Measurements from ENCODE around the gene SPATA7.

SPATA7 gene

GRCh38 chr14:88385212-88386101 lies at the start of gene SPATA7:
SPATA7 (plus strand) TSS chr14:88385657; CDS start chr14:88385819, 162 bp downstream.
- TF ChIP-seq CTCF (IDR thresholded peaks at IDR 0.05) = no peak
- Mint-ChIP-seq H3K27me3 (ENCODE audit: low read depth, poor library complexity) (peaks cover 30% of the 10 kb centered on the region), H3K9me3 (no peaks in the 10 kb centered on the region), H3K27ac (peak within 1 kb of the TSS; percentile 80), H3K36me3 (ENCODE audit: low read depth) (no peaks in the 10 kb centered on the region), H3K4me3 (peak within 1 kb of the TSS; percentile 97), H3K4me1 (peaks cover 19% of the 10 kb centered on the region)
- DNase-seq = peak; percentile 96

GRCh38 chr14:88340357-88340756 lies 45.1 kb upstream of the SPATA7 start:
- Mint-ChIP-seq H3K4me3 (no peak overlapping the region), H3K36me3 (ENCODE audit: low read depth) (no peaks in the 10 kb centered on the region), H3K9me3 (no peaks in the 10 kb centered on the region), H3K27ac (no peak overlapping the region), H3K27me3 (ENCODE audit: low read depth, poor library complexity) (peaks cover 4% of the 10 kb centered on the region), H3K4me1 (no peaks in the 10 kb centered on the region)
- no peak for DNase-seq
- TF ChIP-seq CTCF (IDR thresholded peaks at IDR 0.05) = no peak

- Mint-ChIP-seq H3K4me1 (no peaks in the 10 kb centered on the region), H3K27me3 (ENCODE audit: low read depth, poor library complexity) (no peaks in the 10 kb centered on the region), H3K4me3 (no peak overlapping the region), H3K27ac (no peak overlapping the region), H3K36me3 (ENCODE audit: low read depth) (no peaks in the 10 kb centered on the region), H3K9me3 (no peaks in the 10 kb centered on the region)
- TF ChIP-seq CTCF (IDR thresholded peaks at IDR 0.05) = no peak
- no peak for DNase-seq
Measured at GRCh38 chr14:88342980-88343379, 42.5 kb upstream of the SPATA7 start.

- no peak for TF ChIP-seq CTCF (IDR thresholded peaks at IDR 0.05)
- no peak overlapping the region for H3K27ac Mint-ChIP-seq
- H3K27me3 Mint-ChIP-seq (ENCODE audit: low read depth, poor library complexity) = no peaks in the 10 kb centered on the region
- DNase-seq = no peak
- H3K36me3 Mint-ChIP-seq (ENCODE audit: low read depth) = no peaks in the 10 kb centered on the region
- no peaks in the 10 kb centered on the region for H3K9me3 Mint-ChIP-seq
- H3K4me3 Mint-ChIP-seq = no peak overlapping the region
- no peaks in the 10 kb centered on the region for H3K4me1 Mint-ChIP-seq
Measured at GRCh38 chr14:88346048-88346639, 39.3 kb upstream of the SPATA7 start.

- no peak overlapping the region for H3K27ac Mint-ChIP-seq
- H3K4me1 Mint-ChIP-seq = peaks cover 9% of the 10 kb centered on the region
- no peak for DNase-seq
- no peak for TF ChIP-seq CTCF (IDR thresholded peaks at IDR 0.05)
- no peaks in the 10 kb centered on the region for H3K36me3 Mint-ChIP-seq (ENCODE audit: low read depth)
- no peak overlapping the region for H3K4me3 Mint-ChIP-seq
- no peaks in the 10 kb centered on the region for H3K27me3 Mint-ChIP-seq (ENCODE audit: low read depth, poor library complexity)
- no peaks in the 10 kb centered on the region for H3K9me3 Mint-ChIP-seq
Measured at GRCh38 chr14:88348546-88348945, 36.9 kb upstream of the SPATA7 start.
